HCT116 (cell line): ENCODE measurements around the gene CD34.

Experiments
- ATF3 ChIP-seq: IDR thresholded peaks from 2 replicates; pipeline ENCODE4 v1.6.1; 2012
- CTCF ChIP-seq, 3 experiments: fragments of 200-600 bp in 1 of 3; sonication (generic) in 1 of 3; IDR thresholded peaks in 2 of 3; conservative IDR thresholded peaks in 1 of 3; 2 replicates each; pipeline ENCODE4 v1.5.1; 2012 to 2017; ENCODE audit warnings: low read depth in 2 of 3, low read length in 2 of 3, antibody characterized with exemption in 1 of 3, borderline replicate concordance in 1 of 3, control low read depth in 1 of 3, mild to moderate bottlenecking in 1 of 3, mixed read lengths in 1 of 3, mixed run types in 1 of 3, moderate library complexity in 1 of 3; ENCODE audit not compliant: insufficient read depth in 1 of 3
- EZH2 ChIP-seq: fragments of 200-600 bp; sonication (generic); IDR thresholded peaks from 2 replicates; pipeline ENCODE4 v1.6.1; 2017; ENCODE audit warnings: antibody characterized with exemption, mixed run types
- EZH2phosphoT487 ChIP-seq: fragments of 200-600 bp; IDR thresholded peaks from 2 replicates; pipeline ENCODE4 v1.6.1; 2018; ENCODE audit warnings: antibody characterized with exemption, borderline replicate concordance
- POLR2A ChIP-seq: IDR thresholded peaks from 2 replicates; pipeline ENCODE4 v1.7.0; 2011; ENCODE audit warnings: borderline replicate concordance; ENCODE audit not compliant: insufficient read depth, insufficient read length; ENCODE audit errors: extremely low read depth
- POLR2AphosphoS5 ChIP-seq: IDR thresholded peaks from 2 replicates; pipeline ENCODE4 v1.6.1; 2011; ENCODE audit warnings: mild to moderate bottlenecking, low read depth, low read length, moderate library complexity
- REST ChIP-seq: IDR thresholded peaks from 2 replicates; pipeline ENCODE4 v1.6.1; 2012; ENCODE audit warnings: low read depth
- SP1 ChIP-seq: IDR thresholded peaks from 2 replicates; pipeline ENCODE4 v1.6.1; 2012; ENCODE audit warnings: low read depth
- ZBTB33 ChIP-seq: IDR thresholded peaks from 2 replicates; pipeline ENCODE4 v1.6.1; 2011; ENCODE audit warnings: mild to moderate bottlenecking, low read length, moderate library complexity; ENCODE audit not compliant: insufficient replicate concordance; ENCODE audit errors: extremely low read depth
- ZNF274 ChIP-seq: fragments of 200-500 bp; sonication (Bioruptor generic); IDR thresholded peaks from 2 replicates; pipeline ENCODE4 v1.6.1; 2014; ENCODE audit warnings: mild to moderate bottlenecking, low read depth, low read length, inconsistent platforms

- TF ChIP-seq CTCF (IDR thresholded peaks at IDR 0.05 in 2 of 3, conservative IDR thresholded peaks at IDR 0.05 in 1 of 3; ENCODE audit: borderline replicate concordance in 1 of 3, insufficient read depth in 1 of 3, low read depth in 2 of 3, low read length in 2 of 3) = no peak
- TF ChIP-seq POLR2A = no peak
- no peak for TF ChIP-seq POLR2AphosphoS5
- no peak for TF ChIP-seq ATF3
- no peak for TF ChIP-seq REST
- TF ChIP-seq SP1 = no peak
- no peak for TF ChIP-seq EZH2phosphoT487
- no peak for TF ChIP-seq EZH2
- no peak for TF ChIP-seq ZBTB33
- TF ChIP-seq ZNF274 = no peak
These were observed 9.6 kb upstream of the CD34 start for GRCh38 chr1:207920444-207921021.
